Skin epidermis (tissue), 12 donors: ENCODE data around the gene PAK6.

Experiments used
- H3K27ac ChIP-seq, 21 experiments: fragments of 200-600 bp; sonication (generic) in 11 of 21; one replicate each; pipeline ENCODE4 v1.5.0; 2020; ENCODE audit warnings: mild to moderate bottlenecking in 3 of 21, inconsistent platforms in 2 of 21, moderate library complexity in 2 of 21
- H3K4me3 ChIP-seq, 7 experiments: fragments of 200-600 bp; sonication (generic) in 2 of 7; one replicate each; pipeline ENCODE4 v1.5.0; 2020; ENCODE audit warnings: inconsistent platforms in 2 of 7, mild to moderate bottlenecking in 2 of 7, moderate library complexity in 1 of 7

The PAK6 gene

GRCh38 chr15:40240619-40241221 lies 1.9 kb downstream of the PAK6 start:
- Histone ChIP-seq H3K4me3 (peak overlapping the region; percentile 8 to 44 (median 28)), H3K27ac (peak overlapping the region in 19 of 21 experiments; percentile 37 to 88 (median 76))

DNA sequence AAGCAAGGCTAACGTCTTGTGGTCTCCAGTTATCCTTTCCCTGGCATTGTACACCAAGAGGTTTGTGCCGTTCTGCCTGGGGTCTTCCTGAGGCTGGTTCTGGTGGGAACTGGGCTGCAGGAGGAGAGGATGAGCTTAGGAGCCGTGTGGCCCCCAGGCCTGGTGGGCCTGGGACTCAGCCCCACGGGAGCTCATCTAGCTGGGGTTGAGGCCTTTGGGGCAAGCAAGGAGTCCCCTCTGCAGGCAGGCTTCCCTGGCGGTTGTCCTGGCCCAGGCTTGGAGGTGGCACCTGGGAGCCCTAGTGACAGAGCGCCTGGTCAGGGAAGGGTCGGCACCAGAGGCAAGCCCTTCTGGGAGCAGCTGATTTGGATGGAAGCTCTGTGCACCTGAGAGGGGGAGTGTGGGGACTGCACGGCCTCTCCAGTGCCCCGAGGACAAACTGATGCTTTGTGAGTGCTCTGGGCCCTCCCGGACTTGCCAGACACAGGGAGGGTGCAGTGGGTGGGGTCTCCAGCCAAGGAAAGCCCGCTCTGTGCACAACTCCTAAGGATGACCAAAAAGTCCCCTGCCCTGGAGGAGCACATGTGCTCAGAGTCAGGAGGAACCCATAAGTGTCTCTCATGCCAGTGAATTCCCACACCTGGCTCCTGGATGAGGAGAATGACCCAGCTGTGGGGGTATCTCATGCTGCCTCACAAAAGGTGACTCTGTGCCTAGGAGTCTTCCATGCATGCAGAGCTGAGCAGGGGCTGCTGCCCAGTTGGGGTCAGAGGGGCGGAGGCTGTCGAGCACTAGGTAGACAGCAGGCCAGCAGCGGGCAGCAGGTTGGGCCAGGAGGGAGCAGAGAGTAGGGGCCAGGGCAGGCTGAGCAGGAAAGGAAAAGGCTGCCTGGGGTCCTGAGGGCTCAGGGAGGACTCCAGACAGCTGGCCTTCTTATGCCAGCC lies 2.7 kb downstream of the PAK6 start:
- H3K4me3 ChIP-seq, result peak overlapping the region in 5 of 7 experiments; percentile 12 to 44 (median 28)
- H3K27ac ChIP-seq, result peak overlapping the region in 9 of 21 experiments; percentile 70 to 88 (median 81)

- no peak overlapping the region for H3K4me3 ChIP-seq
- H3K27ac ChIP-seq, result peak overlapping the region in 4 of 21 experiments; percentile 8 to 76 (median 22)
These were observed 3.3 kb downstream of the PAK6 start for GRCh38 chr15:40242213-40242599.

GRCh38 chr15:40242601-40243000 lies 3.7 kb downstream of the PAK6 start:
- no peak overlapping the region for H3K4me3 ChIP-seq
- peak overlapping the region in 2 of 21 experiments; percentile 8 to 30 for H3K27ac ChIP-seq

DNA sequence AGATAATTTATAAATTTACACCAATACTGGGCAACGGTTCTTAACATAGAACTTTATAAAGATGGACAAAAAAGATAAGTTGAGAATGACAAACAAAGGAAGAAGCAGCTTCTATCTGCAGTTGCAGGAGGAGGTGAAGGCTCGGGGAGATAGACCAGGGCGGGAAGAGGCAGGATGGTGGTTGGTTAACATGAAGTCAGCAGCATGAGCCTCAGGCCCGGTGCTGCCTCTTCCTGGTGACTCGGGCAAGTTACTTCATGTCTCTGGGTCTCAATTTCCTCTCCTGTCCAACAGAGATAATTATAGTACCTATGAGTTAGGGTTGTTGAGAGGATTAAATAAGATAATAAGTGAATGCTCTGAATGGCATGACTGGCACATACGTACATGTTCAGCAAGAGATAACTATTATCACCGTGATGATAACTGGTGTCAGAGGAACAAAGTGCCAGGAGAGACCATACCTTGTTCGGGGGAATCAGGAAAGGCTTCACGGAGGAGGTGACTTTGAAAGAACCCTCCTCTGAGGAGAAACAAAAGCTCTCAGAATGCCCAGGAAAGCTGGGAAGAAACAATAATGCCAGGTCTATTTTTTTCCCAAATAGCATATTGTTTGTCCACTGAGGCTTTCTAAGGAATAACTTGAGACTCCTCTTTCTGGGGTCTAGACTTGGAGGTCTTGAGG lies 4.4 kb downstream of the PAK6 start:
- H3K27ac ChIP-seq, result peak overlapping the region in 3 of 21 experiments; percentile 11 to 23 (median 14)
- H3K4me3 ChIP-seq, result no peak overlapping the region

DNA sequence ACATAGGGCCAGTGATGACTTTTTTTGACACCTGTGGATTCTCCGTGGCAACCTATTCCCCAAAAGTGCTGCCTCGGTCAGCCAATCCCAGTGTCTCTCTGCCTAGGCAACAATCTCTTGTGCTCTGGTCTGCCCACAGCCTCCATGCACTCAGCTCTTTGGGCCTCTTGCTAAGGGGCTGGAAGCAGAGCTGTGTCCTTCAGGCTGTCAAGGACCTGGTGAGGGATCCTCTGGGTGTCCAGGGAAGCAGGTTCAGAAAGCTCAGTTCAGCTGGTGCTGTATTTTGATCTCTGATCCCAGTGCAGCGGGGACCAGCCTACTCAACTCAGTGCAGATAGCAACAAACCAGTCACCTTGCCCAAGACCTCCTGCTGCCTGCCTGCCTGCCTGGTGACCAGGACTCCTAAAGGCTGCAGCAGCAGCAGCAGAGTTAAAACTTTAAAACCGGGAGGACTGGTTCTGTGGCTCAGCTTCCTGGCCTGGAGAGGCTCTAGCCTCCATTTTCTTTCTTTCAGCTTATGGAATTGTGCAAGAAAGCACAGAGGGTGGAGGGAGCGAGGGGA lies 6.2 kb downstream of the PAK6 start:
- H3K27ac ChIP-seq, result peak overlapping the region in 10 of 21 experiments; percentile 23 to 51 (median 35)
- no peak overlapping the region for H3K4me3 ChIP-seq

- peak overlapping the region in 3 of 21 experiments; percentile 18 to 50 (median 29) for H3K27ac ChIP-seq
- H3K4me3 ChIP-seq, result no peak overlapping the region
These were observed 7.0 kb downstream of the PAK6 start for GRCh38 chr15:40245666-40246450.

- no peak overlapping the region for H3K4me3 ChIP-seq
- peak overlapping the region in 1 of 21 experiments; percentile 29 for H3K27ac ChIP-seq
These were observed 7.8 kb downstream of the PAK6 start for GRCh38 chr15:40246496-40247280.

GRCh38 chr15:40247406-40247971 lies 8.6 kb downstream of the PAK6 start:
- Histone ChIP-seq H3K27ac (no peak overlapping the region), H3K4me3 (no peak overlapping the region)

- H3K4me3 ChIP-seq, result no peak overlapping the region
- no peak overlapping the region for H3K27ac ChIP-seq
These were observed 9.3 kb downstream of the PAK6 start for GRCh38 chr15:40248006-40248783.

DNA sequence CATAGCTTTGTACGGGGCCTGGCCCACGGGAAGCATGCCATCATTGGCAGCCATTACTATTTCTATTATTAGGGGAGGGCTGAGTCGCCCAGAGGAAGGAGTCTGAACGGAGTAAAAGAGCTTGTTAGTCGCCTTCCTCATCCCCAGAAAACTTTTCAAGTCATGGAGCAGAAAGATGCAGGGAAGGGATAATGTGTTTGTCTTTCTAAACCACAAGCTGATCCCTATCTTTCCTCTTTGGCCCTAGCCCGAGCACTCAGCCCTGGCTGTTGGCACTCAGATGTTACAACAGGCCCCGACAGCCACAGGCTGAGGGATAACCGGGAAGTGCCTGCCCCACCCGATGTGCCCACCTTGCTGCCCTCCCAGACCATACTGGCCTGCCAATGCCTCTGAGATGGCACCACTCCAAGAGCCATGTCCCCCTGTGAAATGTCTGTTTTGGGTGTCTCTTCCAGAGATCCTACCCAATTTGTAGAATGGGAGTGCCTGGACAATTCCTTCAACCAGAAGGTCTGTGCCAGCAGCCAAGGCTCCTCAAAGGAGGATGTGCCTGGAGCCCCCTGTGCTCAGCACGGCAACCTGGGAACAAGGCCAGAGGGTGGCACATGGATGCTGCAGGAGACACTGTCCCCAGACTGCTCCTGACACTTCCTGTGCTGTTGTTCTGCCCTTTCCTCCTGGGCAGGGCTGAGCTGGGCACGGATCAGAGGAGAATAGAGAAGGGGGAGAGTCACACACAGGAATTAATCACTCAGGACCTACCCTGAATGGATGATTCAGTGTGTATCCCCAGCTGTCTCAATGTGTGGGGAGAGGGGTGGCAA lies 10.8 kb downstream of the PAK6 start:
- H3K27ac ChIP-seq, result peak overlapping the region in 10 of 21 experiments; percentile 6 to 59 (median 27)
- H3K4me3 ChIP-seq, result no peak overlapping the region

DNA sequence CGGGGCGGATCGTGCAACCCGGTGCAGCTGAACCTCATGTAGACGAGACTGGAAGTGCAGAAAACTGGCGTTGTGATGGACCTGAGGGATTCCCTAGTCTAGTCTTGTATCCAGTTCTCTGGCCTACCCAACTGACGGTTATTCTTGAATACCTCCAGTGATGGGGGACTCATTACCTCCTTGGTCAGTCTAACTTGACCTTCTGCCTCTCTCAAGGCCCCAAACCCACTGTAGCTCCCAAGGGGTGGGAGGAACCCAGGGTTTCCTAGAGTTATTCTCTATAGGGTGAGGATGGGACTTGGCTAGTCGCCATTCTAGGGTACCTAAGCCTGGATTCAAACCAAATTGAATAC lies 11.4 kb downstream of the PAK6 start:
- no peak overlapping the region for H3K27ac ChIP-seq
- H3K4me3 ChIP-seq, result no peak overlapping the region

GRCh38 chr15:40250771-40251483 lies 12.1 kb downstream of the PAK6 start:
- H3K4me3 ChIP-seq, result no peak overlapping the region
- no peak overlapping the region for H3K27ac ChIP-seq

- H3K4me3 ChIP-seq, result peak overlapping the region in 3 of 7 experiments; percentile 46 to 49 (median 47)
- H3K27ac ChIP-seq, result peak overlapping the region in 6 of 21 experiments; percentile 29 to 83 (median 63)
These were observed 12.8 kb downstream of the PAK6 start for GRCh38 chr15:40251486-40252140.

DNA sequence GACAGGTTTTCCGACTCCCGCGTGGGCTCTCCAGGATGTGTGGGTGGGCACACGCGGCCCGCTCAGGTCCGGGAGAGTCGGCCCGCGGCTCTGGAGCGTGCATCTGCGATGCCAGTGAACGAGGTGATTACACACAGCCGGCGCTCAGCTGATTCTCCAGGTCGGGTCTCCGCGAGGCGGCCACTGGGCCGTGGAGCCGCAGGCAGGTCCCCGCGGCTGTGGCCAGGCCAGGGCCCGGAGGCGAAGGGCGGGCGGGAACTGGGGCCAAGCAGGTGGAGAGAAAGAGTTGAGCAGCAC lies 13.2 kb downstream of the PAK6 start:
- peak overlapping the region; percentile 29 to 59 (median 49) for H3K4me3 ChIP-seq
- H3K27ac ChIP-seq, result peak overlapping the region in 12 of 21 experiments; percentile 20 to 83 (median 63)
